Left ventricle myocardium superior (tissue), 1 donor: ENCODE data around the gene KCNJ3. TPM values are rescaled to one million over a fixed set of nuclear protein-coding genes. Genes with fewer than 3 reads are reported as not detected.

ENCODE experiments used
- ATAC-seq: fragments of 200-7000 bp; cut with Tn5 transposase; one replicate; pipeline ENCODE4 v1.9.1; 2020; ENCODE audit warnings: mild to moderate bottlenecking, moderate library complexity
- DNase-seq: peaks from one replicate; pipeline ENCODE4 v3.0.0-alpha.2; 2020
- intact Hi-C: fragments of 100-400 bp; cut with micrococcal nuclease; formaldehyde crosslinking; loops from one replicate; pipeline ENCODE4 v1.11.0; 2022
- total RNA-seq: library from RNA; stranded (reverse); fragmentation: NEBNext Ultra II Directional; extraction: Animal tissue kit (Norgen Biotek cat#: 25700); gene quantifications from one replicate; pipeline ENCODE4 v1.2.1, GENCODE V29; 2021
- donor health status: DM: no; HTN: yes; CAD: no; lungs with severe emphysema.

Gene KCNJ3
- total RNA-seq, 1 donor from 2014 or later: 2.0 TPM

DNA sequence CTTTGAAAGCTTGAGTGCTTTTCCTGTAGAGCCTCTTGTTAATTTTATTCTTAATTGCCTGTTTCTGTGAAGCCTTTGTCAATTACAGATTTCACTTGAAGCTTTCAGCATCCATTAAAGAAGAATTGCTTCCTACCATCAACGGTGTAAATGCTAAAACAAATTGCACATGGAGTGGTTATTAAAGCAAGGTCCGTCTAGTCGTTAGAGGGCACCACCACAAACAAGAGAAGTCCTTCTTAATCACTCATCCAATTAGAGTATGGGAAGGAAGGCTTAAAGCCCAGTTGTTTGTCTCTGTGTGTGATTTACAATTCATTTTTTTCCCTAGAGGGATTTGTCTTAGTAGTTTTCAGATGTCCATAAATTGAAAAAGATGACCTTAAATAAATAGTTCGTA lies 1.6 kb downstream of the KCNJ3 start:
- ATAC-seq (no peak), DNase-seq (no peak)
- intact Hi-C loops: no loop called here

GRCh38 chr2:154704991-154705390 lies 6.5 kb downstream of the KCNJ3 start:
- ATAC-seq: no peak
- intact Hi-C loops: no loop called here

GRCh38 chr2:154706660-154707059 lies 8.2 kb downstream of the KCNJ3 start:
- no peak for ATAC-seq
- intact Hi-C loops: no loop called here
- no peak for DNase-seq

More at GRCh38 chr2:154704991-154705390, 6.5 kb downstream of the KCNJ3 start:
- DNase-seq: no peak

DNA sequence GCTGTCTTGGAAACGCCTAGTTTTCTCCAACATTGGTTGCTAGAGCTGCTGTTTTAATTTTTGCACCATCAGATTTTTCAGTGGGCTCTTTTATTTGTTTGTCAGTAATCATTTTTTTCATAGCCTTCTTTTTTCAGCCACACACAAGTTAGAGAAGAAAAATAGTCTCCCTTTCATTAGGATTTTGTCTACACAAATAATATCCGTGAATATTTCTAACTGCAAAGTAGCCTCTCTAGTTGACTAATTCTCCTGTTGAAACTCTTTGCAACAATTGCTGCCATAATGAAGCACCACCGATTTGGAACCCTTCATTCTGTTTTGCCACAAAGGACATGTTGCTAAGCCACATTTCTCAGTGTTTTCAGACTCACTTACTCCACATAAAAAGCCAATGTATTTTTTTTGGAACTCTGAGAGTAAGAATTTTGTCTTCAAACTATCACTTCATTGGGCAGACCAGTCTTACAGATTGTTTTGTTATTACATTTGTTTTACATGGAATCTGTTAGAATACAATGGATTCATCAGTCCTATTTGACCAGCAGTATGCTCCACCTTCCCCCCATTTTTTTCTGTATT lies 9.6 kb downstream of the KCNJ3 start:
- intact Hi-C loops: no loop called here
- no peak for ATAC-seq

DNA sequence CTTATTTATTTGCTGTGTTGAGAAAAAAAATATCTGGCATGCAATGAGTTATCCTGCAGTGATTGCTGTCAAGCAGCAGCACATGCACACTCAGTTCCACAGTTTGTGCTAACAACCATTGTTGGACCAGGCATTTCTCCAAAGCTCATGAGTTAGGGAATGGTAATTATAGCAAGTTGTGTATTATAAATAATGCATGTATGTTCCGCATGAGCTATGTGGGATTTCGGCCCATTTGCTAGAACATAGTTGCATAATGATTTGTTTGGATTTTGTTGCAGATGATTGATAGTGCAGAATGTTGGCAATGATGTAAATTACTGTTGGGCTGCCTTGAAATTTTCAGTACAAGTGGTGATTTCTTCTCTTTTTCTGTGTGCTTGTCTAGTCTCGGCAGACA lies 10.7 kb downstream of the KCNJ3 start:
- ATAC-seq (no peak), DNase-seq (no peak)
- intact Hi-C loops: no loop called here

More for the DNA sequence above, 9.6 kb downstream of the KCNJ3 start:
- no peak for DNase-seq

DNA sequence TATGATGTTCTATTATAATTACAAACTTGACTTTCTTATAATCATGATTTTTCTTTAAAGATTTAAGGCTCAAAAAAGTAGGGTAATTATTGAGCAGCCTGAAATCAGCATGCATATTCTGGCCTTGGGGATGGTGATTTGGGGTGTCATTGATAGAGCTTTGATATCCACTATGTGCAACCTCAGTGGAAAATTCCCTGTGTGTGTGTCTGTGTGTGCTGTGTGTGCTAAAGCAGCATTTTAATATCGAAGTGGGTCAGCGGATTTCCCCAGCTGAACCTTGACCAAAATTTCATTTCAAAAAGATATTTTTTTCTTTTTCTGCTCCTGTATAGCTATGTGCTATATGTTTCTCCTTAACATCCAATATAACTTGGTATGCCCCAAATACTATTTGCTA lies 11.6 kb downstream of the KCNJ3 start:
- intact Hi-C loops: no loop called here
- no peak for DNase-seq
- ATAC-seq: no peak

- no peak for ATAC-seq
- DNase-seq: no peak
- intact Hi-C loops: no loop called here
Measured at GRCh38 chr2:154710685-154711084, 12.2 kb downstream of the KCNJ3 start.

GRCh38 chr2:154713675-154714074 lies 15.2 kb downstream of the KCNJ3 start:
- DNase-seq: no peak
- intact Hi-C loops: no loop called here
- no peak for ATAC-seq

DNA sequence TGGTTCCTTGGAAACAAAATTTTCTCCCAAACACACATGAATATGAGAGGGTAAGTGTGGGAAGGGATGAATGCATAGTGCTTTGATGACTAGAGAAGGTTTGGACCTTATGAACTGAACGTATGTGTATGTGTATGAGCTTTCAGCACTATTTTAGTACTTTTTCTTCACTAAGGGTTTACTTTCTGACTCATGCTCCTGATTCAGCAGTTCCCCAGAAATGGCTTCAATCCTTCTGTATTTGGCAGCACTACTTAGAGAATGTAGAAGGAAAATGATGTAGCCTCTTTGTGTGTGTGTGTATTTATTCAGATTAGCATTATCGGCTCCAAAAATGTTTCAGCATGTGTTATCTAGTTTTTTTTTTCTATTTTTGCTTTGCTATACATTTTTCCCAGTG lies 22.2 kb downstream of the KCNJ3 start:
- intact Hi-C loops: no loop called here
- DNase-seq (no peak), ATAC-seq (no peak)

DNA sequence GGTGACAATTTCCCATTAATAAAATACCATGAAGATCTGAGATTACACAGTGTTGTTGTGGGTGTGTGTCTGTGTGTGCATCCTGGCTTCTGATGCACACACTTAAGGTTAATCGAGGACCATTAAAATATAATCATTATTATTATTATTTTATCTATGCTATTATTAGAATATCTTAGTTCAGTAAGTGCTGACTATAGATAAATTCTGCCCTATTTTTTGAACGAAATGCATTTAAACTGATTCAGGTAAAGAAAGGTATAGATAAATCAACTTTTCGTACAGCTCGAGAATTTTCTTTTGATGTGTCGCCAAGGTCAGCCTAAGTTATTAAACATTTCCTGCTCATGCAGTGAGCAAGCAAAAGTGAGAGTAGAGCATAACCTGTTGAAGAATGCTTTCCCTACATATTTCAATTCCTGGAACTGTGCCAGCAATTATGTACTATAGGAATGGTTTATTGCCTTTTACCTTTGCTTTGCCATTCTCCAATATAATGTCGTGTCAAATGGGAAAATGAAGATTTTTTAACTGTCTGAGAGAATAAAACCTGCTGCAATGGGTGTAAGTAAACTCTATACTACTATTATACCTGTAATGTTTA lies 25.8 kb downstream of the KCNJ3 start:
- ATAC-seq (no peak), DNase-seq (no peak)
- intact Hi-C loops: no loop called here

DNA sequence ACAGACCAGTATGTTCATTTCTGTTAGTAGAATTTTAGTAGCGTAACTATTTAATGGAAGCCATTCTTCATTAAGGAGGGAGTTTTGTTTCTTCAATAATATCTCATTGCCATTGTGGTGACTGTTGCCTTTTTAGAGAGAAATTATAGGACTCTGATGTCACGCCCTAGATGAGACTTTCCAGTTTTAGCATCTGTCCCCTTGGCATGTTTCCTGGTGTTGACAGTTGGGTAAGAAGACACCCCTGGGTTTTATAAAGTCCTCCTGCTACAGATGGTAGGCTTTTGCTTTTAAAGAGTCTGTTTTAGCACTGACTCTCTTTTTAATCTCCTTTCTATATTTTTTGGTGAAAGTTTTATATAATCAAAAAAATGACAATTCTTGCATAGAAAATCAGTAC lies 41.9 kb downstream of the KCNJ3 start:
- no peak for ATAC-seq
- intact Hi-C loops: no loop called here
- DNase-seq: no peak

GRCh38 chr2:154758871-154759270 lies 60.4 kb downstream of the KCNJ3 start:
- intact Hi-C loops: no loop called here
- DNase-seq (no peak), ATAC-seq (no peak)

DNA sequence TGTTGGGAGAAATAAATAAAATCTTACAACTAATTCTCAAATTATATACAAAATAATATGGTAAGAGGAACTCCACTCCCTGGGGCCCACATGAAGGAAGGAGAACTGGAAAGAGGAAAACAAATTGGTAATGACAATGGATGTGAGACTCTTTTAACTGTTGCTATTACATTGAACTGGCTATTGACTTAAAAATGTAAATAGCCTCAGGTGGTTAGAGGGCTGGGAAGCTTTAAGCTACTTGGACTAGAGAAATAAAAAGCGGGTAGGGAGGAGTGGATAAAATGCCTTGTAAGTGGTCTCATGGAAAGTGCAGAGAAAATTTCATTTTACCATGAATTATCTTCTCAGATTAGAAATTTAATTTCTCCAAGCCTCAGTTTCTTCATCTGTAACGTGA lies 64.1 kb downstream of the KCNJ3 start:
- ATAC-seq (no peak), DNase-seq (no peak)
- intact Hi-C loops: no loop called here

DNA sequence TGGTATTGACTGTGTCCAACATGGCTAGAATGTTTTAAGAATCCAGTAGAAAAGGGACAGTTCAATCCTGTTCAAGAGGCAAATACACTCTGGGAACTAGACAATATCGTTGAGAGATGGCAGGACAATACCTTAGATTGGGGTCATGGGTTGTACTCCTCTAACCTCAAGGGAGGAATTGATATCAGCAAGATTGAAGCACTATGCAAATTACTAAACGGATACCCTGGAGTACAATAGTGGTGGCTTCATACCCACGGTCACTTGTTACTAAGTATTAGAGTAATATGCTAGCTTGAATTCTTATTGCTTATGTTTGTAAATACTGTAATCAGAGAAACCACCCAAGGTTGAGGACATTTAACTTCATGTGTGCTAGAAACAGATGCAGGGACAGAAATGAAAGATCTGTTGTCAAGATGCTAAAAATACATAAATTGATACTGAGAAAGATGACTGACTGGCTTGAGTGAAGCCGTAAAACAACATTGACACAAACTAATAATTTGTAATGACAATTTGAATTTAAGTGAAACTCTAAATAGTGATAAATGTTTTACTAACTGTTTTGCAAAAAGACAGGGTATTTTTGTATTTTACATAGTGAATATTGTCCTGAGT lies 73.3 kb downstream of the KCNJ3 start:
- DNase-seq (no peak), ATAC-seq (no peak)
- intact Hi-C loops: no loop called here

GRCh38 chr2:154776825-154777224 lies 78.3 kb downstream of the KCNJ3 start:
- ATAC-seq: no peak
- intact Hi-C loops: no loop called here
- no peak for DNase-seq

GRCh38 chr2:154794406-154794805 lies 95.9 kb downstream of the KCNJ3 start:
- DNase-seq (no peak), ATAC-seq (no peak)
- intact Hi-C loops: no loop called here

DNA sequence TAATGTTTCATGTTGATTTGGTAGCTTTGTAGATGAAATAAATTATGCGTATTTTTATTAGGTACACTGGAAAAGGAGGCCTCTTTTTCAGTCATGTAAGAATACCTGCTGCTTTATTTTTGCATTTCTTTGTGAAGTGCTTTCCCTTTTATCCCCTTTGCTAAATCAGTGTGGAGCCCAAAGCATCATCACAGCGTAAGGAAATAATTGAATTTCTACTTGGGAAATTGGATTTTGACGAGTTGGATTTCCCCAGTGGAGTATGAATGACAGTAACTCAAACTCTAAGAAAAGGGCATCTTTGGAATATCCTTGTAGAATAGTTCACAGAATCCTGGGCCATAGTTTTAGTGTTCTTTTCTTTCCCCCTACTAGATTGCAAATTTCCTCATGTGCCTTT lies 97.2 kb downstream of the KCNJ3 start:
- intact Hi-C loops: no loop called here
- ATAC-seq (no peak), DNase-seq (no peak)

- ATAC-seq: no peak
- no peak for DNase-seq
- intact Hi-C loops: no loop called here
Measured at GRCh38 chr2:154804451-154804850, 106.0 kb downstream of the KCNJ3 start.

- DNase-seq: no peak
- intact Hi-C loops: no loop called here
- ATAC-seq: no peak
Measured at GRCh38 chr2:154813636-154814035, 115.1 kb downstream of the KCNJ3 start.

- DNase-seq (no peak), ATAC-seq (no peak)
- intact Hi-C loops: no loop called here
Measured at GRCh38 chr2:154814856-154815255, 116.4 kb downstream of the KCNJ3 start.

DNA sequence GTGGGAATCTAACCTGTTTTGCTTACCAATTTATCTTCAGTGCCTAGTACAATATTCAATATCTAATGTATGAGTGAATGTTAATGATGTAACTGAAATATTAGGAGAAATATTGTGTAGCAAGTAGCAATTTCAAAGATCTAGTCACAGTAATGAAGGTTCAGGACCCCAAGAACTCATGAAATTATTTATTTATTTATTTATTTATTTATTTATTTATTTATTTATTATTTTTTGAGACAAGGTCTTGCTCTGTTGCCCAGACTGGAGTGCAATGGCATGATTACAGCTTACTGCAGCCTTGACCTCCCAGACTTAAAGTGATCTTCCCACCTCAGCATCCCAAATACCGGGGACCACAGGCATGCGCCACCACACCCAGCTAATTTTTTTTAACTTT lies 126.9 kb downstream of the KCNJ3 start:
- ATAC-seq (no peak), DNase-seq (no peak)
- intact Hi-C loops: no loop called here
